ENCODE data around the gene USH1C.

Gene USH1C

DNA sequence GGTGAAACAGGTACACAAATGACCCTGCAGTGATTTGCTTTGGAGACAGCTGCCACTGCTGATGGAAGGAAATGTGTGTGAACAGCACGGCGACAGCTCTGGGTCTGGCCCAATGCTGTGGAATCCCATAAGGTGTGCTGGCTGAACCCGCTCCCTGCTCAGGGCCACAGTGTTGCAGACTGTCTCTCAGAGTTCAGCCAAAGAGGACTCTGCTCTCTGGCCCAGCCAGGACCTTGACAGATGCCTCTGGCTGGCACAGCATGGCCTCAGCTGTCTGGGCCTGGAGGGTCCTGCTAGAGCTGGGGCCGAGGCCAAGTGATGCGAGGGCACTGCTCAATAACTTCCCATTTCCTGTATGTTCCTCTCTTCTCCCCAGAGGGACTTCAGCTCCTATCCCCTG is 62.3 kb downstream of the USH1C start:
- no peak for ATAC-seq
- no peak for TF ChIP-seq ZNF70 (CRISPR knock-in tag; IDR thresholded peaks at IDR 0.05)
- TF ChIP-seq ZNF565 (CRISPR knock-in tag; conservative IDR thresholded peaks at IDR 0.05; ENCODE audit: low read depth): no peak
- TF ChIP-seq, protein P1, sequence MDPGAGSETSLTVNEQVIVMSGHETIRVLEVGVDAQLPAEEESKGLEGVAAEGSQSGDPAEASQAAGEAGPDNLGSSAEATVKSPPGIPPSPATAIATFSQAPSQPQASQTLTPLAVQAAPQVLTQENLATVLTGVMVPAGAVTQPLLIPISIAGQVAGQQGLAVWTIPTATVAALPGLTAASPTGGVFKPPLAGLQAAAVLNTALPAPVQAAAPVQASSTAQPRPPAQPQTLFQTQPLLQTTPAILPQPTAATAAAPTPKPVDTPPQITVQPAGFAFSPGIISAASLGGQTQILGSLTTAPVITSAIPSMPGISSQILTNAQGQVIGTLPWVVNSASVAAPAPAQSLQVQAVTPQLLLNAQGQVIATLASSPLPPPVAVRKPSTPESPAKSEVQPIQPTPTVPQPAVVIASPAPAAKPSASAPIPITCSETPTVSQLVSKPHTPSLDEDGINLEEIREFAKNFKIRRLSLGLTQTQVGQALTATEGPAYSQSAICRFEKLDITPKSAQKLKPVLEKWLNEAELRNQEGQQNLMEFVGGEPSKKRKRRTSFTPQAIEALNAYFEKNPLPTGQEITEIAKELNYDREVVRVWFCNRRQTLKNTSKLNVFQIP (CRISPR knock-in tag; IDR thresholded peaks at IDR 0.05; ENCODE audit: borderline replicate concordance, low read depth): no peak
- TF ChIP-seq RARB (CRISPR knock-in tag; IDR thresholded peaks at IDR 0.05): no peak
- TF ChIP-seq ESRRG (CRISPR knock-in tag; IDR thresholded peaks at IDR 0.05): no peak
- TF ChIP-seq ZC3H10 (CRISPR knock-in tag; IDR thresholded peaks at IDR 0.05): no peak
- TF ChIP-seq, protein P2, sequence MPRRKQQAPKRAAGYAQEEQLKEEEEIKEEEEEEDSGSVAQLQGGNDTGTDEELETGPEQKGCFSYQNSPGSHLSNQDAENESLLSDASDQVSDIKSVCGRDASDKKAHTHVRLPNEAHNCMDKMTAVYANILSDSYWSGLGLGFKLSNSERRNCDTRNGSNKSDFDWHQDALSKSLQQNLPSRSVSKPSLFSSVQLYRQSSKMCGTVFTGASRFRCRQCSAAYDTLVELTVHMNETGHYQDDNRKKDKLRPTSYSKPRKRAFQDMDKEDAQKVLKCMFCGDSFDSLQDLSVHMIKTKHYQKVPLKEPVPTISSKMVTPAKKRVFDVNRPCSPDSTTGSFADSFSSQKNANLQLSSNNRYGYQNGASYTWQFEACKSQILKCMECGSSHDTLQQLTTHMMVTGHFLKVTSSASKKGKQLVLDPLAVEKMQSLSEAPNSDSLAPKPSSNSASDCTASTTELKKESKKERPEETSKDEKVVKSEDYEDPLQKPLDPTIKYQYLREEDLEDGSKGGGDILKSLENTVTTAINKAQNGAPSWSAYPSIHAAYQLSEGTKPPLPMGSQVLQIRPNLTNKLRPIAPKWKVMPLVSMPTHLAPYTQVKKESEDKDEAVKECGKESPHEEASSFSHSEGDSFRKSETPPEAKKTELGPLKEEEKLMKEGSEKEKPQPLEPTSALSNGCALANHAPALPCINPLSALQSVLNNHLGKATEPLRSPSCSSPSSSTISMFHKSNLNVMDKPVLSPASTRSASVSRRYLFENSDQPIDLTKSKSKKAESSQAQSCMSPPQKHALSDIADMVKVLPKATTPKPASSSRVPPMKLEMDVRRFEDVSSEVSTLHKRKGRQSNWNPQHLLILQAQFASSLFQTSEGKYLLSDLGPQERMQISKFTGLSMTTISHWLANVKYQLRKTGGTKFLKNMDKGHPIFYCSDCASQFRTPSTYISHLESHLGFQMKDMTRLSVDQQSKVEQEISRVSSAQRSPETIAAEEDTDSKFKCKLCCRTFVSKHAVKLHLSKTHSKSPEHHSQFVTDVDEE (CRISPR knock-in tag; IDR thresholded peaks at IDR 0.05): no peak
- TF ChIP-seq ZFP3 (CRISPR knock-in tag; IDR thresholded peaks at IDR 0.05): no peak
- TF ChIP-seq, protein P3, sequence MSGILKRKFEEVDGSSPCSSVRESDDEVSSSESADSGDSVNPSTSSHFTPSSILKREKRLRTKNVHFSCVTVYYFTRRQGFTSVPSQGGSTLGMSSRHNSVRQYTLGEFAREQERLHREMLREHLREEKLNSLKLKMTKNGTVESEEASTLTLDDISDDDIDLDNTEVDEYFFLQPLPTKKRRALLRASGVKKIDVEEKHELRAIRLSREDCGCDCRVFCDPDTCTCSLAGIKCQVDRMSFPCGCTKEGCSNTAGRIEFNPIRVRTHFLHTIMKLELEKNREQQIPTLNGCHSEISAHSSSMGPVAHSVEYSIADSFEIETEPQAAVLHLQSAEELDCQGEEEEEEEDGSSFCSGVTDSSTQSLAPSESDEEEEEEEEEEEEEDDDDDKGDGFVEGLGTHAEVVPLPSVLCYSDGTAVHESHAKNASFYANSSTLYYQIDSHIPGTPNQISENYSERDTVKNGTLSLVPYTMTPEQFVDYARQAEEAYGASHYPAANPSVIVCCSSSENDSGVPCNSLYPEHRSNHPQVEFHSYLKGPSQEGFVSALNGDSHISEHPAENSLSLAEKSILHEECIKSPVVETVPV (CRISPR knock-in tag; IDR thresholded peaks at IDR 0.05): no peak
- no peak for TF ChIP-seq OSR1 (CRISPR knock-in tag; IDR thresholded peaks at IDR 0.05)
- TF ChIP-seq, protein P4, sequence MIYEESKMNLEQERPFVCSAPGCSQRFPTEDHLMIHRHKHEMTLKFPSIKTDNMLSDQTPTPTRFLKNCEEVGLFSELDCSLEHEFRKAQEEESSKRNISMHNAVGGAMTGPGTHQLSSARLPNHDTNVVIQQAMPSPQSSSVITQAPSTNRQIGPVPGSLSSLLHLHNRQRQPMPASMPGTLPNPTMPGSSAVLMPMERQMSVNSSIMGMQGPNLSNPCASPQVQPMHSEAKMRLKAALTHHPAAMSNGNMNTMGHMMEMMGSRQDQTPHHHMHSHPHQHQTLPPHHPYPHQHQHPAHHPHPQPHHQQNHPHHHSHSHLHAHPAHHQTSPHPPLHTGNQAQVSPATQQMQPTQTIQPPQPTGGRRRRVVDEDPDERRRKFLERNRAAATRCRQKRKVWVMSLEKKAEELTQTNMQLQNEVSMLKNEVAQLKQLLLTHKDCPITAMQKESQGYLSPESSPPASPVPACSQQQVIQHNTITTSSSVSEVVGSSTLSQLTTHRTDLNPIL (CRISPR knock-in tag; IDR thresholded peaks at IDR 0.05; ENCODE audit: low read depth): no peak
- TF ChIP-seq PPARA (CRISPR knock-in tag; IDR thresholded peaks at IDR 0.05; ENCODE audit: borderline replicate concordance): no peak
- no peak for TF ChIP-seq CSDC2 (CRISPR knock-in tag; IDR thresholded peaks at IDR 0.05)
- no peak for TF ChIP-seq BACH2 (CRISPR knock-in tag; IDR thresholded peaks at IDR 0.05; ENCODE audit: borderline replicate concordance)
- TF ChIP-seq ARNTL (CRISPR knock-in tag; IDR thresholded peaks at IDR 0.05; ENCODE audit: borderline replicate concordance, low read depth): no peak
- TF ChIP-seq, protein P5, sequence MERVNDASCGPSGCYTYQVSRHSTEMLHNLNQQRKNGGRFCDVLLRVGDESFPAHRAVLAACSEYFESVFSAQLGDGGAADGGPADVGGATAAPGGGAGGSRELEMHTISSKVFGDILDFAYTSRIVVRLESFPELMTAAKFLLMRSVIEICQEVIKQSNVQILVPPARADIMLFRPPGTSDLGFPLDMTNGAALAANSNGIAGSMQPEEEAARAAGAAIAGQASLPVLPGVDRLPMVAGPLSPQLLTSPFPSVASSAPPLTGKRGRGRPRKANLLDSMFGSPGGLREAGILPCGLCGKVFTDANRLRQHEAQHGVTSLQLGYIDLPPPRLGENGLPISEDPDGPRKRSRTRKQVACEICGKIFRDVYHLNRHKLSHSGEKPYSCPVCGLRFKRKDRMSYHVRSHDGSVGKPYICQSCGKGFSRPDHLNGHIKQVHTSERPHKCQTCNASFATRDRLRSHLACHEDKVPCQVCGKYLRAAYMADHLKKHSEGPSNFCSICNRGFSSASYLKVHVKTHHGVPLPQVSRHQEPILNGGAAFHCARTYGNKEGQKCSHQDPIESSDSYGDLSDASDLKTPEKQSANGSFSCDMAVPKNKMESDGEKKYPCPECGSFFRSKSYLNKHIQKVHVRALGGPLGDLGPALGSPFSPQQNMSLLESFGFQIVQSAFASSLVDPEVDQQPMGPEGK (CRISPR knock-in tag; IDR thresholded peaks at IDR 0.05; ENCODE audit: borderline replicate concordance): no peak
- TF ChIP-seq TOX (CRISPR knock-in tag; IDR thresholded peaks at IDR 0.05; ENCODE audit: borderline replicate concordance): no peak

DNA sequence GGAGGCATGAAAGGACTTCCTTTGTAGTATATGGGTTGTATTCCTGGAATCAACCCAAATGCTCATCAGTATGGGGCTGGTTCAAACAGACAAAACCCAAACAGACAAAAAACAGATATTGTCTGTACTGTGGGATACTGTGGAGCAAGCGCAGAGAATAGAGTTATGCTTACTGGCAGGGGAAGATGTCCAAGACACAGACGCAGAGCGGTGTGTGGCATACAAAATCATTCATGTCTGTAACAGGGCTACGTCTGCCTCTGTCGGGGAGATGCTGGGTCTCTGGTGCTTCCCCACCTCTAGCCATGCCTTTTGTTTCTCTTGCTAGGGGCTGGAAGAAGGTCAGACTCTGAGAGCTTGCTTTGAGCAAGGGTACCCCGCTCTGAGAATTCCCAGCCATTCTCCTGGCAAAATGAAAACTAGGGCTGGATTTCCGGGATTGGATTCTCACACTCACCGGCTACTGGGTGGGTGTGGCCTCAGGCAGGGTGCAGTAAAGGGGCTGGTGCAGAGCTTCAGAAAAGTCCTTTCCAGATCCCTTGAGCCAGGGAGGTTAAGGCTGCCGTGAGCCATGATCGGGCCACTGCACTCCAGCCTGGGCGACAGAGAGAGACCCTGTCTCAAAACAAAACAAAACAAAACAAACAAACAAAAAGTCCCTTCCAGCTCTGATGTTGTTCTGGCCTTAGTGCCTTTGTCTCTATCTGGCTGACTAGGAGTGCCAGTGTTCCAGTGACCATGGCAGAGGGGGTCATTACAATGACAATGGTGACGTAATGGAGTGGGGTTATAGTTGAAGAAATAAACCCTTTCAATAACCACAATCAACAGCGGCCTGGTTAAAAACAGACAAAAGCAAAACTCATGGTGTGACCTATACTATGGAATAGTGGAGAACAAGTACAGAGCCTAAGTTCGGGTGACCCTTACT is 64.7 kb downstream of the USH1C start:
- no peak for TF ChIP-seq OSR1 (CRISPR knock-in tag; IDR thresholded peaks at IDR 0.05)
- ATAC-seq: peak; percentile 69

DNA sequence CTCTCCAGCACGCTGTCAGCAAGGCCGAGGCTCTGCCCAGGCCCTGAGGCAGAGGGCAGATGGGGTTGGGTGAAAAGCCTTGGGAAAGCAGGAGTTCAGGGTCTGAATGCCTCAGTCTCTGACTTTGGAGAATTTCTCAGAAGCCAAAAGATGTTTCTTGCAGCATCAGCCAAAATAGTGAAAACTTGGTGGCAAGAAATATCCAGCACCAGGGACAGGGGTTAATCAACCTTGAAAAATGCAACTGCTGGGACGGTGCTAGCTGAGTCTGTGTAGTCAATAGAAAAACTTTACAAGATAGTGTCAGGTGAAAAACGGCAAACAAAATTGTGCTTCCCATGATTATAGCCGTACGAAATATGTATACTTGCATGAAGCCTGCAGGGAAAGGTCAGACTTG is 66.1 kb downstream of the USH1C start:
- TF ChIP-seq ZC3H10 (CRISPR knock-in tag; IDR thresholded peaks at IDR 0.05) (no peak), ZNF70 (CRISPR knock-in tag; IDR thresholded peaks at IDR 0.05) (no peak), ZFP3 (CRISPR knock-in tag; IDR thresholded peaks at IDR 0.05) (no peak), ZNF8 (CRISPR knock-in tag; IDR thresholded peaks at IDR 0.05) (no peak), ZNF565 (CRISPR knock-in tag; conservative IDR thresholded peaks at IDR 0.05; ENCODE audit: low read depth) (no peak), PPARA (CRISPR knock-in tag; IDR thresholded peaks at IDR 0.05; ENCODE audit: borderline replicate concordance) (no peak), BACH2 (CRISPR knock-in tag; IDR thresholded peaks at IDR 0.05; ENCODE audit: borderline replicate concordance) (no peak), ESRRG (CRISPR knock-in tag; IDR thresholded peaks at IDR 0.05) (no peak), OSR1 (CRISPR knock-in tag; IDR thresholded peaks at IDR 0.05) (no peak)
- TF ChIP-seq, protein P2 (CRISPR knock-in tag; IDR thresholded peaks at IDR 0.05): no peak
- TF ChIP-seq, protein P5 (CRISPR knock-in tag; IDR thresholded peaks at IDR 0.05; ENCODE audit: borderline replicate concordance): no peak
- TF ChIP-seq, protein P3 (CRISPR knock-in tag; IDR thresholded peaks at IDR 0.05): no peak
- ATAC-seq: no peak

Measured in SK-N-SH treated with all-trans-retinoic acid at 6 μM for 48 hours (cell line).